OCI-LY1 (cell line): ENCODE results near the gene SLC45A1.

ENCODE experiments used
- H2AFZ ChIP-seq: fragments of 200-600 bp; sonication (generic), shearing (Covaris generic); 2 replicates; pipeline ENCODE4 v1.6.0; 2014; ENCODE audit warnings: antibody characterized with exemption, mild to moderate bottlenecking, low read length
- H3F3A ChIP-seq: fragments of 200-600 bp; sonication (generic), shearing (Covaris generic); 2 replicates; pipeline ENCODE4 v1.6.0; 2014; ENCODE audit warnings: mild to moderate bottlenecking, antibody characterized with exemption, low read length, moderate library complexity; ENCODE audit not compliant: insufficient read depth
- H3K27ac ChIP-seq: fragments of 200-600 bp; sonication (generic); 2 replicates; pipeline ENCODE4 v1.5.1; 2014; ENCODE audit warnings: low read length, mixed run types, mild to moderate bottlenecking, low read depth; ENCODE audit not compliant: poor library complexity, severe bottlenecking
- H3K27me3 ChIP-seq: fragments of 200-600 bp; sonication (generic); 2 replicates; pipeline ENCODE4 v1.6.0; 2014; ENCODE audit warnings: antibody characterized with exemption, mild to moderate bottlenecking, low read length, moderate library complexity; ENCODE audit not compliant: insufficient read depth
- H3K36me3 ChIP-seq: fragments of 200-600 bp; sonication (generic); 2 replicates; pipeline ENCODE4 v1.6.1; 2014; ENCODE audit warnings: mild to moderate bottlenecking, antibody characterized with exemption, low read length, moderate library complexity, mixed read lengths; ENCODE audit not compliant: insufficient read depth
- H3K4me1 ChIP-seq: fragments of 200-600 bp; sonication (generic); 2 replicates; pipeline ENCODE4 v1.5.1; 2014; ENCODE audit warnings: mild to moderate bottlenecking, low read length, moderate library complexity; ENCODE audit not compliant: insufficient read depth, severe bottlenecking
- H3K4me2 ChIP-seq: fragments of 200-600 bp; sonication (generic), shearing (Covaris generic); 2 replicates; pipeline ENCODE4 v1.6.1; 2014; ENCODE audit warnings: low read length
- H3K4me3 ChIP-seq: fragments of 200-600 bp; sonication (generic); 2 replicates; pipeline ENCODE4 v1.5.1; 2014; ENCODE audit warnings: low read length, low read depth, mild to moderate bottlenecking, mixed read lengths; ENCODE audit not compliant: poor library complexity, severe bottlenecking
- H3K79me2 ChIP-seq: fragments of 200-600 bp; shearing (Covaris generic); 2 replicates; pipeline ENCODE4 v1.6.1; 2016; ENCODE audit warnings: mixed run types, low read length, mixed read lengths; ENCODE audit not compliant: insufficient read depth
- H3K9ac ChIP-seq: fragments of 200-600 bp; sonication (generic), shearing (Covaris generic); 2 replicates; pipeline ENCODE4 v1.6.1; 2014; ENCODE audit warnings: mild to moderate bottlenecking, low read length, mixed read lengths
- H3K9me2 ChIP-seq: fragments of 200-600 bp; sonication (generic), shearing (Covaris generic); 2 replicates; pipeline ENCODE4 v1.6.1; 2014; ENCODE audit warnings: low read depth, mild to moderate bottlenecking, low read length, mixed read lengths
- H3K9me3 ChIP-seq: fragments of 200-600 bp; shearing (Covaris generic); 2 replicates; pipeline ENCODE4 v1.6.1; 2014; ENCODE audit warnings: low read length, mixed read lengths
- H4K20me1 ChIP-seq: fragments of 200-600 bp; sonication (generic), shearing (Covaris generic); 2 replicates; pipeline ENCODE4 v1.6.0; 2016; ENCODE audit warnings: mild to moderate bottlenecking, low read length; ENCODE audit not compliant: insufficient read depth
- CTCF ChIP-seq: fragments of 200-600 bp; sonication (generic), shearing (Covaris generic); IDR thresholded peaks from 2 replicates; pipeline ENCODE4 v1.5.1; 2017; ENCODE audit warnings: mild to moderate bottlenecking, antibody characterized with exemption, low read length, moderate library complexity, mixed read lengths
- EZH2 ChIP-seq: fragments of 200-600 bp; sonication (generic), shearing (Covaris generic); IDR thresholded peaks from 2 replicates; pipeline ENCODE4 v1.8.0; 2017; ENCODE audit warnings: borderline replicate concordance, mixed run types, mild to moderate bottlenecking, antibody characterized with exemption, low read length, moderate library complexity, mixed read lengths

Gene SLC45A1

GRCh38 chr1:8388732-8389562 is 71.0 kb downstream of the SLC45A1 start:
- Histone ChIP-seq H3K27ac (no peak overlapping the region), H3K4me2 (no peak overlapping the region), H3K9me3 (no peaks in the 10 kb centered on the region), H3K9ac (no peak overlapping the region), H3K4me3 (no peak overlapping the region), H3K79me2 (peaks cover 95% of the 10 kb centered on the region), H4K20me1 (peaks cover 2% of the 10 kb centered on the region), H3K4me1 (peaks cover 15% of the 10 kb centered on the region), H2AFZ (no peak overlapping the region), H3K36me3 (peaks cover 91% of the 10 kb centered on the region), H3F3A (no peaks in the 10 kb centered on the region), H3K27me3 (no peaks in the 10 kb centered on the region), H3K9me2 (no peaks in the 10 kb centered on the region)
- TF ChIP-seq CTCF = no peak

GRCh38 chr1:8389958-8390535 is 72.1 kb downstream of the SLC45A1 start:
- Histone ChIP-seq H3K36me3 (peaks cover 91% of the 10 kb centered on the region), H3K4me1 (peaks cover 19% of the 10 kb centered on the region), H3K9me2 (no peaks in the 10 kb centered on the region), H2AFZ (no peak overlapping the region), H4K20me1 (peaks cover 2% of the 10 kb centered on the region), H3K4me3 (no peak overlapping the region), H3K27me3 (no peaks in the 10 kb centered on the region), H3K4me2 (no peak overlapping the region), H3K27ac (no peak overlapping the region), H3F3A (no peaks in the 10 kb centered on the region), H3K9me3 (no peaks in the 10 kb centered on the region), H3K9ac (no peak overlapping the region), H3K79me2 (peaks cover 94% of the 10 kb centered on the region)
- TF ChIP-seq CTCF (no peak), EZH2 (no peak)

- H3F3A ChIP-seq = no peaks in the 10 kb centered on the region
- peaks cover 25% of the 10 kb centered on the region for H3K4me1 ChIP-seq
- no peak overlapping the region for H3K9ac ChIP-seq
- no peak overlapping the region for H2AFZ ChIP-seq
- H3K27me3 ChIP-seq = no peaks in the 10 kb centered on the region
- H3K9me2 ChIP-seq = no peaks in the 10 kb centered on the region
- peaks cover 90% of the 10 kb centered on the region for H3K36me3 ChIP-seq
- peaks cover 2% of the 10 kb centered on the region for H4K20me1 ChIP-seq
- no peak overlapping the region for H3K27ac ChIP-seq
- no peak overlapping the region for H3K4me3 ChIP-seq
- H3K9me3 ChIP-seq = no peaks in the 10 kb centered on the region
- H3K79me2 ChIP-seq = peaks cover 93% of the 10 kb centered on the region
- TF ChIP-seq CTCF (no peak), EZH2 (no peak)
- no peak overlapping the region for H3K4me2 ChIP-seq
Observed at GRCh38 chr1:8390707-8391106, 72.8 kb downstream of the SLC45A1 start.
